NCI-H1092 (cell line): Measurements from ENCODE around the gene EIF5A2.
A peak's percentile ranks its signal among the peaks of the same experiment; 100 is the strongest.
"Not testable (repeated sequence)": the region's sequence is repeated elsewhere in the genome, so short reads cannot be mapped to it uniquely, and the experiment has no call there.

ENCODE experiments used
- DNase-seq: peaks from one replicate; lab custom pipeline; 2025; lab: John Stamatoyannopoulos, UW

EIF5A2 gene

GRCh38 chr3:170896781-170897180 lies 11.7 kb downstream of the EIF5A2 start:
- DNase-seq, result no peak

GRCh38 chr3:170896333-170896732 lies 12.1 kb downstream of the EIF5A2 start:
- DNase-seq, result not testable (repeated sequence)

- no peak for DNase-seq
Measured at GRCh38 chr3:170893895-170894294, 14.5 kb downstream of the EIF5A2 start.

- DNase-seq, result peak; percentile 44
Measured at GRCh38 chr3:170889630-170890029, 18.8 kb downstream of the EIF5A2 start.

GRCh38 chr3:170889132-170889531 lies 19.3 kb downstream of the EIF5A2 start:
- DNase-seq, result peak; percentile 4

GRCh38 chr3:170884109-170884930 lies 24.1 kb downstream of the EIF5A2 start:
- DNase-seq, result not testable (repeated sequence)

- not testable (repeated sequence) for DNase-seq
Measured at GRCh38 chr3:170878688-170879087, 29.7 kb downstream of the EIF5A2 start.

GRCh38 chr3:170877311-170877710 lies 31.1 kb downstream of the EIF5A2 start:
- DNase-seq, result not testable (repeated sequence)

GRCh38 chr3:170876537-170876936 lies 31.9 kb downstream of the EIF5A2 start:
- no peak for DNase-seq

GRCh38 chr3:170869645-170870593 lies 38.5 kb downstream of the EIF5A2 start, which contains the start of gene RPL22L1:
Gene RPL22L1, minus strand, starts transcription at chr3:170870195. Its CDS starts 28 bp downstream, at chr3:170870167.
- no peak for DNase-seq

- DNase-seq, result no peak
Measured at GRCh38 chr3:170869239-170869590, 39.2 kb downstream of the EIF5A2 start.

GRCh38 chr3:170868577-170869238 lies 39.7 kb downstream of the EIF5A2 start:
- DNase-seq, result no peak

- DNase-seq, result no peak
Measured at GRCh38 chr3:170867143-170867937, 41.1 kb downstream of the EIF5A2 start.

- no peak for DNase-seq
Measured at GRCh38 chr3:170866499-170866898, 41.9 kb downstream of the EIF5A2 start.

- no peak for DNase-seq
Measured at GRCh38 chr3:170865209-170866094, 43.0 kb downstream of the EIF5A2 start.

GRCh38 chr3:170864525-170865208 lies 43.8 kb downstream of the EIF5A2 start:
- DNase-seq, result no peak

- no peak for DNase-seq
Measured at GRCh38 chr3:170863816-170864215, 44.6 kb downstream of the EIF5A2 start.

- DNase-seq, result no peak
Measured at GRCh38 chr3:170862618-170863374, 45.6 kb downstream of the EIF5A2 start.

- DNase-seq, result no peak
Measured at GRCh38 chr3:170858599-170858998, 49.8 kb downstream of the EIF5A2 start.
